CD4-positive, alpha-beta T cell treated with Interleukin-21 for 1 hour (primary cell): ENCODE data around the gene MICALL2.

ENCODE experiments used
- DNase-seq: peaks from one replicate; pipeline ENCODE4 v3.0.0-alpha.2; 2020

MICALL2 gene

DNA sequence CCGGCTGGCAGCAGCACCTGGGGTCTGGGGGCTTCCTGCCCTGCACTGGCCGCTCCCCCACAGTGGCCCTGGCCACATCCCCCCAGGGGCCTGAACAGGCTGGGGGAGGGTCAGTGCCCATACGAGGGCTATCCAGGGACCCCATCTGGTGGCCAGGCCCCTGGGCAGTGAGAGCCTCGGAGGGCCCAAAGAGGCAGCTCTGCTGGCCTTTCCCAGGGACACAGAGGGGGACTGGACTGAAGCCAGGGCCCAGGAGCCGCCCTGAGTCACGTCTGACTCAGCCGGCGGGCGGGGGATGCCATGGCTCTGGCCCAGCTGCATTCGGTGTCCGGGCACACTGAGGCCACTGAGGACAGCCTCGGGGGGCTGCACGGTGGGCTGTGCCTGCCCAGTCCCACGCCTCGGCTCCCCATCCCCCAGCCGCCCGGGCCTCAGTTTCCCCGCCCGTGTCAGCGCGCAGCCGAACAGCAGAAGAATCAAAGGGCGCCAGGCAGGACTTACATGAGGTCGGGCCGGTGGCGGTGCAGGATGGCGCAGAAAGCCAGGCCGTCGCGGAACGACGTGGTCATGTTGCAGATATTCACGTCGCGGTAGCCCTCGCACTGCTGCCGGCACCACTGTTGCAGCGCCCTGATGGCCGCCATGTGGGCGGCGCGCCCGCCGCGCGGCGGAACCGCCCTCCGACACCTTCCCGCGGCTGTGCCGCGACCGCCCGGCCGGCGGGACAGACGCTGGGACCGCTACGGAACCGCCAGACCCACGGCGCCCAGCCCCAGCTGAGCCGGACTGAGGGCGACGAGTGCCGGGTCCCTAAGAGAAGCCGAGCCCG is at the start of gene MICALL2:
MICALL2 (minus strand) TSS at position 788 of the 829 bp plus-strand sequence; CDS start at position 644, 144 bp downstream.
- DNase-seq, result no peak

DNA sequence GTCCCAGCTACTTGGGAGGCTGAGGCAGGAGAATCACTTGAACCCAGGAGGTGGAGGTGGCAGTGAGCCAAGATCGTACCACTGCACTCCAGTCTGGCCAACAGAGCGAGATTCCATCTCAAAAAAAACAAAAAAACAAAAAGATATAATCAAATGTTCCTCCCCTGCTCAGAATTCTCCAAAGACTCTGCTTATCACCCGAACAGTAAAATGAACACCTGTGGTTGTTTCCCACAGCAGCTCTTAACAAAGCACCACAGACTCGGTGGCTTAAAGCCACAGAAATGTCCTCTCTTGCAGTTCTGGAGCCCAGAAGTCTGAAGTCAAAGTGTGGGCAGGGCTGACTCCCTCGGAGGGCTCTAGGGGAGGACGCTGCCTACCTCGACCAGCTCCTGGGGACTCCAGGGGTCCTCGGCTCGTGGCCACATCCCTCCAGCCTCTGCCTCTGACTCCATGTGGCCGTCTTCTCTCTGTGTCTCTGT is 49.0 kb upstream of the MICALL2 start:
- no peak for DNase-seq

DNA sequence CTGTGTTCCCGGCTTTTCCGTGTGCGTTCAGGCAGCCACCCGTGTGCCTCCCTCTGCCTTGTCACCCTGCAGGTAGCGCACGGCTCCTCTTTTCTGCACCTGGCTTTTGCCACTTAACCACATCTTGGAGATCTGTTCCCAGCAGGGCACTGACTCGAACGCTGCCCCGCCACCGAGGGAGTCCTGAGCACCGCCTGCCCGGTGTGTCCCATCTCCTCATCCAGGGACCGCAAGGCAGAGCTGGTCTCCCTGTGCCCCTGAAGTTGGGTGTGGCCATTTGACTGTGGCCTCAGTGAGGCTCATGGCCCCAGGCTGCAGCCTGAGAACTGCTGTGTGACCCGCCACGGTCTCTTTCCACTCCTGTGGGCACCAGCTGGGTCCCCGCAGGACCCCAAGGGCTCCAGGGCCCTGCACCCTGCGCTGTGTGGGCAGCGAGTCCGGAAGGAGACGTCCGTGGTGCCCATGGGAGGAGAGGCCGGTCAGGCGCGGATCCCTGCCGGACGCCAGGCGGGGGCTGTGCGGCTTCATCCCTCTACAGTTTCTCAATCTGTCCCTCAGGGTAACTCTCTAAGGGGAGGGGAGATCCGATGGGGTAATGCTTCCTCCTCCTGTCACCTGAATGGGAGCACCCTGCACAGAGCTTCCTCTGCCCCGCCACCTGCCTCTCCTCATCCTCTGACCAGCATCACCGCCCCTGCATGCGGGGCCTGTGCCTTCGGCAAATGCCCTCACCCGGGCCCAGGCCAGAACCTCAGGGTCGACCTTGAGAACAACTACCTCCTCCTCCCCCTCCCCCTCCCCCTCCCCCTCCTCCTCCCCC is 46.7 kb upstream of the MICALL2 start:
- DNase-seq, result no peak

DNA sequence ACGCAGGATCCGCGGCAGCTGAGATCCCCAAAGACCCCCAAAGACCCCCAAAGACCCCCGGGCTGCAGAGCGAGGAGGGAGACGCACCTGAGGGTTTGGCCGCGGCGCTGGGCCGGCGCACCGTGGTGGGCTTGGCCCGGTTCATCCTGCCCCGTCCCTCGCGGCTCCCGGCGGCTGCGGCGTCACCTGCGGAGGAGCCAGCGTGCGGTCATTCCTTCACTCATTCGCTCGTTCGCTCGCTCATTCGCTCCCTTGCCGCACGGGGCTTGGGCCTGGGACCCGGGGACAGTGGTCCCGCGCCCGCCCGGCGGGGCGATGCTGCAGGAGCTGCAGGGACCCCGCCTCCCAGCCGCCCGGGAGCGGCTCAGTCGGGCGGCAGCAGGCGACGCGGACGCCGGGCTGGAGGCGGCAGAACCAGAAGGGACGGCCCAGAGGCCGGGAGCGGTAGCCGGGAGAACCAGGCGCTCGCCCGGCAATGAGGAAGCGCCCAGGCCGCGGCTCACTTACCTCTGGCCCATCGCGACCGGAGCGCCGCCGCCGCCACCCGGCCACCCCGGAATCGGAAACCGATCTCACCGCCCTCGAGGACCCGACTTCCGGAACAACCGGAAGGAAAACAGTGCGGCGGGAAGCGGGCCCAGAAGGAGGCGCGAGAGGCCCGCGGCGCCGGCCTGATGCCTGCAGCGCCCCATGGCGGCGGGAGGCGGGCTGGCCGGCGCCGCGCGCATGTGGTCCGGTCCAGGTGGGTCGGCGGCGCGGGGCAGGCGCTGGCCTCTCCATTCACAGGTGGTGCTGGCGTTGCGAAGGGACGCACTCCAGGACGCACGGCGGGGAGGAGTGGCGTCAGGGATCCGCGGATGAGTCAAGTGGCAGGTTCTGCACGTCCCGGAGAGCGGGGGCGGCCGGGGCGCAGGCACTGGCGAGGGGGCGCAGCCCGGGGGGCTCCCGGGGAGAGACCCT is 44.8 kb upstream of the MICALL2 start, which contains the start of gene INTS1:
INTS1 (minus strand) TSS at position 574 of the 960 bp plus-strand sequence; CDS start at position 145, 429 bp downstream.
- peak; percentile 91 for DNase-seq

DNA sequence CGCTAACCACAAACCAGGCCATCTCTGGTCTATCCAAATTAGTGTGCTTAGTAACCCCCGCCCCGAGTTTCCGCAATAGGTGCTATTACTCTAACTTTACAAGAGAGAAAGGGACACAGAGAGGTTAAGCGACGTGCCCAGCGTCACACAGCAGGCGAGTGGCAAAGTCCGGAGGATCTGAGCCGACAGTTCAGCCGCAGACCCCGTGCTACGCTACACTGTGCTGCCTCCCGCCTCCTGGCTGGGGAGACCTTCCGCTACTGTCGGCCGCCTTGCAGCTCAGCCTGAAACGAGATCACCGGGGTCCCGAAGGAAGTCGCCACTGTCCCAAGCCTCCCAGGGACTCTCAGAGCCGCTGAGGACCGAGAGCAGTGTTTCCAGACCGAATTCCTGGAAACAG is 44.1 kb upstream of the MICALL2 start:
- no peak for DNase-seq

DNA sequence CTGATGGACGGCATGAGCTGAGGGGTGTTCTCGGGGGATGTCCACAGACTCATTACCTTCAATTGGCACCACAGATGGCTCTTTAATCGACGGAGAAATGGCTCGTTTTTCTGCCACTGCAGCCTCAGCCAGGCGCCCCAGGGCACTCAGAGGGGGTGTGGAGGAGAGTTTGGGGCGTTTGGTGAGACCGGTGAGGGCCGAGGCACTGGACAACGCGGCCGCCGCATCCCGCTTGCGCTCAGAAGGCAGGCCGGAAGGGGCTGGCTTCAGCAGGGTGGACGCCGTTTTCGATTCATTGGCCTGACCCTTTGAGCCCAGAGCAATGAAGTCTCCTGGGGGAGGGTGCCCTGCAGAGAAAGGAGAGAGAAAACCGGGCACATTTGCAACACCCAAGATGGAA is 43.6 kb upstream of the MICALL2 start:
- no peak for DNase-seq

DNA sequence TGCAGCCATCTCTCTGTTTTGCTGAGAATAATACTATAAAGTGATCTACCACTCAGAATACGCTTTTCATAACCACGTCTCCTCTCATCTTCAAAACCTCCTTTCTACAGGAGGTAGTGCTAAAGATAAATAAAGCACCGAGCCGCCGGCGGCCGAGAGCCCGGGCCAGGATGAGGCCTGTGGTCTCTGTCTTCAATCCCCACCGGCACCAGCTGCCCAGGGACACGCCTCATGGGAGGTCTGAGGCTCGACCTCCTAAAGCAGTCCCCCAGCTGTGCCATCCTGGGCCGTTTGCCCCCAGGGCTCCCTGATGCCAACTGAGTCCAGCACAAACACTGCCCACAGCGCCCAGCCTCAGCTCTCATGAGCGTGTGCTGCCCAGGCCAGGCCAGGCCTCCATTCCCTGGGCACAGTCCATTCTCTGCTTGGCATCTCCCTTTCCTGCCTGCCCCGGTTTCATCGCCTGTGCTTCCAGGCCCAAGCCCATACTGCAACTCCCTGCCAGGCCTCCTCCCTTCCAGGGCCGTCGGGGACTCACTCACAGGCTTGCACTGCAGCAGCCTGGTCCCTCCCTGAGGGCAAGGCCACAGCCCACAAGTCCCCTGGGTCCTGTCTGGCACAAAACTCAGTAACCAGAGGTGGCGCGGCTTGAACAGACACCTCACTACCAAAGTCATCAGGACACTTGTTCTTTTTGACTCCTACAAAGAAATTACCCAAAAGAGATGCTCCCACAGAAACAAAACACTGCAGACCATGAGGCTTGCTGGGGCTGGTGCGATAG is 42.4 kb upstream of the MICALL2 start:
- DNase-seq, result no peak

DNA sequence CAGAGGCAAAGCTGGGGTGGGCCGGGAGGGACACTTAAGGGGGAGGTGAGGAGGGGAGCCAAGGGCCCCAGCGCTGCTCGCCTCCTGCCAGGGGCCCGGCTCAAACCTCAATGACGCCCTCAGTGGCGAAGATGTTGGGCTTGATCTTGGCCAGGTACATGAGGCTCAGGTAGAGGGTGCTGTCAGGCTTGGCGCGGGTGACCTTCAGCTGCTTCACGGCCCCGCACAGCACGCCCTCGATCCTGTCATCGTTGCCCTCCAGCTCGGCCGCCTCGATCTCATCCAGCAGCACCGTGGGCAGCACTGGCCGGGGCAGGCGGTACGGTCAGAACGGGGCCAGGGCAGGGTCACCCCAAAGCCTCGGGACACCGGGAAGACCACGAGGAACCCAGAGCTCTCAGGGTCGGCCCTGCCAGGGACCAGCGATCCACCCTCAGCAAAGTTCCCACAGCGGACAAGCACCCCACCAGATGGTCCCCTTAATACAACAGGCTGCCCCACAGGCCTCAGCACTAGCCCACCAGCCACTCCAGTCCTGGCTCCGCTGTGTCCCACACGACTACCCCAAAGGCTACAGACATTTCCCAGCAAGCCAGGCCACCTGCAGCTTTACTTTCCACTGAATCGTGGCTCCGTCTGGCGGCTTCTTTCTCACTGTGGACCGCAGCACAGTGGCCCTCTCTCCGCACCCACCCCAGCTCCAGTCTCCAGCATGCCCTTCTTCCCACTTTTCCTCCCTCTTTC is 41.0 kb upstream of the MICALL2 start:
- DNase-seq, result no peak

DNA sequence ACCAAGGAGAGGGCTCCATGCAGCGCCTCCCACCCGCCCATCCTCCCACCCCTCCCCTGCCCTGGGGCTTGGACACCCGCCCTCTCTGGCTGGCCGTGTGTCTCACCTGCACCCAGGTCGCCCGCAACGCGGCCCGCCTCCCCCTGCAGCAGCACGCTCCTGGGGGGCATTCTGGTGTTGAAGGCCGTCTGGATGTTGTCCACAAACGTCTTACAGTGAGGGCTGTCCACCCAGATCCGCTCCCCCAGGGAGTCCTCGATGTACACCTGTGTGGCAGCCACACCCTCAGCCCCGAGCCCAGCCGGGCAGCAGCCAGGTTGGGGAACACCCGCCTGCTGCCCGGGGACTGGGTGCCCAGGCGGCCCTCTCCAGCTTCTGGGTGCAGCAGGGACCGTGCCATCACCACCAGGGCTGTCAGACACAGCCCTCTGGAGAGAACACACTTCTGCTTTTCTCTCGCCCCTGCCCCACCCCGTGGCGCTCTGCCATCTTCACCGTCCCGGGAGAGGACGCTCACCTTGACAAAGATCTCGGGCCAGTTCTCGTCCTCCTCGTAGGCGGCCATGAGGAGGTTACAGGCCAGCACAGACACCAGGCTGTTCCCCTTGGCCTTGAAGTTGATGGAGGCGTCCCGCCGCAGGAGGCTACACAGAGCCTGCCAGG is 40.2 kb upstream of the MICALL2 start:
- DNase-seq, result no peak

DNA sequence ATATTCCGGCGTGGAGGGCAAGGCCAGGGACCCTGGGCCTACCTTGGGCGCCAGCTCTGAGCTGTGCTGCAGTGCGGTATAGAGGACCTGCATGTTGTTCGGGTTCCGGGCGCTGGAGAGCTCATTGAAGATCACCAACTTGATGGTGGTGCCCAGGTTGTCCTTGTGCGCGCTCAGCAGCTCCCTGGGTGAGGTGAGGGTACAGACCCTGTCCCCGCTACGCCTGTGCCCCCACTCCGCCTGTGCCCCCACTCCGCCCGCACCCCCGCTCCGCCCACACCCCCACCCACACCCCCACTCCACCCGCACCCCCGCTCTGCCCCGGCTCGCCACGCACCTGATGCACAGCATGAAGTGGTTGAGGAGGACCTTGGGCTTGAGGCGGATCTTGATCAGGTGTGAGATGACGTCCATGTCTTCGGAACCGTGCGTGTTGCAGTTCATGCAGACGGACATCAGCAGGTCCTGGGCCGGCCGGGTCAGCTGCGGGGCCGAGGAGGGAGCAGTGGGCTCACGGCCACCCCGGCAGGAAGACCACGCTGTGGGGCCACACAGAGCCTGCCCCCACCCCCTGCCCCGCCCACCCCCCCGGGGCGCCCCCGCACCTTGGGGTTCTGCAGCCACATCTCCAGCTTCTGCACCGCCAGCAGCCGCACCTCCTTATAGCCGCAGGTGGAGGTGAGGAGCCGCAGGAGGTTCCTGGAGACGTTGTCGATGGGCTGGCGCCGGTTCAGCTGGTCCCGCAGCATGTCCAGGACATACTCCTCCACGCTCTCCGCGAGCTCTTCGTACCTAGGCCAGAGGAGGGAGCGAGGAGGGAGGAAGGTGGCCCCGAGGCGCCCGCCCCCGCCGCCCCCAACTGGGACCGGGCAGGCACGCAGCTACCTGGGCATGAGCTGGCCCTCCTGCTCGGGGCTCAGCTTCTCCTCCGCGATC is 39.4 kb upstream of the MICALL2 start:
- no peak for DNase-seq

DNA sequence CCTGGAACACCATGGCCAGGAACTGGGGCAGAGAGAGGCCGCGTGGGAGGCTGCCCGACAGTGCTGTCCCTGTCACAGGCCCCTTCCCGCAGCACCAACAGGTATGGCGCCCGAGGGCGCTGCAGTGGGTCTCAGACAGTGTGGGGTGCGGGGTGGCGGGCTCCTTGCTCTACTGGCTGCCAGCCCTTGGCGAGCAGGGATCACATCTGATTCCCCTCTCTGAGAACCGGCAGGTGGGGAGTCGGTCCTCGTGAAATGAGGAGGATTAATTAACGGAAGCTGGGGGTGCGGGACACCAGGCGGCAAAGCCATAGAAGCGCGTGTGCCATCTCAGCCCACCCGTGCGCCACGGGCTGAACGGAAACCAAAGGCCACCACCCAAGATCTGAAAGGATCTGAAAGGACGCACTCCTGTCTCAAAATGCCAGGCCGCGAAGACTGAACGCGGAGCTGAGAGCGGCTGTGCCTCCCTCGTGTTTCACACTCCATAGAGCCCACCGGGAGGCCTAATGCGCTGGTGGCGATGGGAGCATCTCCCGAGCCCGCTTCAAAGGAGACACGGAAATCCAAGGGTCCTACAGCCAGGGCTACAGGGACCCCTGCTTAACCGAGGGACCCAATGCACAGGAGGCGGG is 38.1 kb upstream of the MICALL2 start:
- DNase-seq, result no peak

DNA sequence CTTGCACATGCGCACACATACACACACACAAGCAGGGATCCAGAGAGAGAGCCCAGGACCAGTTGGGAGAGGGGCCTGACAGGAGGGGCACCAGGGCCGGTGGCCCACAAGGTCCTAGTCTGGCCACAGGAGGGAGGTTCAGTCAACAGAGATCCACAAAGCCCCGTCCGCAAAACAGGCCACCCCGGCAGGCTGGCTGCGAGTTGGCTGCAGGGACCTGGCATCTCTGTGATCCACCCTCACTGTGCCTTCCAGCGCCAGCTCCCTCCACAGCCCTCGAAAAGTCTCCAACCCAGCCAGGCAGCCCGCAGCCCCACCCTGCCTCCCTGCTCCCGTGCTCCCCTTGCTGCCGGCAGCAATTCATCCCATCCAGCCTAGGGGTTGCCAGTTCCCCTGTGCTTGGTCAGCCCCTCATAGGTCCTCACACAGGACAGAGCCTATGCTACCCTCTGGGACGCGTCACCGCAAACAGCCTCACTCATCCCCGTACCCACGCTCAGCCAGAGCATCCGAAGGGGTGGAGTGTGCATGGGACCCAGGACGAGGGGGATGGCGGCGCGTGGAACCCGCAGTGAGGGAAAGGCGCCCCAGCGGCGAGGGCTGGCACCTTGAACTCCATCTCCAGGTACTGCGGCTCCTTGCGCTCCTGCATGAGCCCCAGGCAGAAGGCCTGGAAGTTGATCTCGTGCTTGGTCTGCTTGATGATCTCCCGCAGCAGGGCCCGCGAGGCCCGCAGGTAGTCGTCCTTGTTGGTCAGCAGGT is 37.4 kb upstream of the MICALL2 start:
- no peak for DNase-seq

DNA sequence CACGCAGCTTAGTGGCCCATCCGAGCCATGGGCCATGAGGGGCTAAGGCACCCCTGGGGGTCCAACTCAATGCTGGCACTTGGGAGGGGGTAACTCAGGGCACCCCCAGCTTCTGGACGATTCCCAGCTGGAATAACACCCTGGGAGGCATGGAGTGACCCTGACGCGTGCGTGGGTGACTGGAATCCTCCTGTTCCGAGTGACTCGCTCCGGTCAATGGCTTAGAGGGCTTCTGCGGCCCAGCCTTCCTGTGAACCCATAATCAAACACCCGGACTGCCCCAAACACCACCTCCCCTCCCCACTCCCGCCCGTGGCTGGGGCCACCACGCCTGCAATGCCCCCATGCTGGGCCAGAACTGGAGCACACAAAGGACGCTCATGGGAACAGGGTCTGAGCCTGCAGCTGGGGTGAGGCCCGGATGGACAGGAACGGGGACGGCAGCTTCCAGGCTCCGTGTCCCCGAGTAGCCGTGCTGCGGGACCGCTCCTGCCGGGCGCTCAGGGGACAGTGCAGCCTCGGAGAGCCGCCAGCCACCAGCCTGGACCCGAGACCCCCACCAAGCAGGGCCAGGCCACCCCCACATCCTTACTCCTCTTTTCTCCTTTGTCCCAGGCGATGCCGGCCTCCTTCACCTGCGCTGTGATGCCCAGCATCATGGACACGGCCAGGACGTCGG is 36.4 kb upstream of the MICALL2 start:
- no peak for DNase-seq

DNA sequence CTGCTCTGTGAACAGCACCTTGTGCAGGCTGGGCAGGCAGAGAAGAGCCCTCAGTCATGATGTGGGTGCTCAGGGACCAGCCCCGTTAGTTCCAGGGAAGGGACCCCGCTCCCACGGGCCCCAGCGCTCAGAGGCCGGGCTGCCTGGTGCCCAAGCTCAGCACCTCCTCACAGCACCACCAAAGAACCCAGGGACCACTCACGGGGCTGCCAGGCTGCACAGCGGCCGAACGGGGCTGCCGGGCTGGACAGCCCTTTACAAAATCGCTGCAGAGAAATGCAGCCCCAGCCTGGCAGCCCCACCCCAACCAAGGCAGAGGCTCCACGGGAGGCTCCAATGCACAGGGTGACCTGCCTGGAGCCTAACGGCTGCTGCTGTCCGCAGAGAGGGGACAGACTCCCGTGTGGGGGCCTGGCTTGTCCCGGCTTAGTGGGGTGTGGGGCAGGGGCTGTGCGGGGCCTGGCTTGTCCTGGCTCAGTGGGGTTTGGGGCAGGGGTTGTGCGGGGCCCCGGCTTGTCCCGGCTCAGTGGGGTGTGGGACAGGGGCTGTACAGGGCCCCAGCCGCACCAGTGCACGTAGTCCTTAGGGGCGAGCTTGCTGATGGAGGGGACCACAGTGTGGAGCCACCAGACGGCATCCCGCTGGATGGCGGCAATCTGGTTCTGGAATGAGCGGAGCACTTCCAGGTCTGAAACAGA is 35.7 kb upstream of the MICALL2 start:
- DNase-seq, result no peak

DNA sequence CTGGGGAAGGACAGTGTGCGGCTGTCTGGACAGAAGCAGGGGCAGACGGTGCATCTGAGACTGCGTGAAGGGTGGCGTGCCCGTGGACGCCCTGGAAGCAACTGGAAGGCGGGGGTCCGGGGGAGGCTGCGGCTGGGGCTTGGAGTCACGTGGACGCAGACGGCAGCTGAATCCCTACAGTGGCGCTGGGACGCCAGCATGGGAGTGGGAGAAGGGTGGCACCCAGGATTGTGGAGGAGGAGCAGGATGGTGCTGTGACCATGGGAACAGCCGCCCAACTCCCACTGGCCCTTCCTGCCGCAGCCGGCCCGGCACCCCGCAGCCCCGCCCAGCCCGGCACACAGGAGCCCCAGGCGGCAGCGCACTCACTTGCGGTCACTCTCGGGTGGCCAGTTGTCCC is 35.2 kb upstream of the MICALL2 start:
- no peak for DNase-seq

DNA sequence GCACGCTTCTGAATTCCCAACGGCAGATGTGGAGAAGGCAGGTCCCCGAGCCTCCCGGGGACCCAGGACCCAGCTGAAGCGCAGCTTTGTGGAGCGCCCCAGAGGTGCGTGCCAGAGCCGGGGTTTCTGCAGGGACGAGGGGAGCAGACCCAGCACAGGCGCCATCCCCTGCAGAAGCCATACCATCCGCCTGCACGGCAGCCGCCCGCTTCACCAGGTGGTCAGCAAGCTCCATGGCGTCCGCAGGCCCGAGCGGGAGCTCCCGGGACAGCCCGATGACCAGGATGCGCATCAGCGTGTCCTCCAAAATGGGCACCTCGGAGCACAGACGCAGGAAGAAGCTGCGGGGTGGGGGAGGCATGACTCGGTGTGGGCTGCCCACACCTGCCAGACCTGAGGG is 34.3 kb upstream of the MICALL2 start:
- no peak for DNase-seq

DNA sequence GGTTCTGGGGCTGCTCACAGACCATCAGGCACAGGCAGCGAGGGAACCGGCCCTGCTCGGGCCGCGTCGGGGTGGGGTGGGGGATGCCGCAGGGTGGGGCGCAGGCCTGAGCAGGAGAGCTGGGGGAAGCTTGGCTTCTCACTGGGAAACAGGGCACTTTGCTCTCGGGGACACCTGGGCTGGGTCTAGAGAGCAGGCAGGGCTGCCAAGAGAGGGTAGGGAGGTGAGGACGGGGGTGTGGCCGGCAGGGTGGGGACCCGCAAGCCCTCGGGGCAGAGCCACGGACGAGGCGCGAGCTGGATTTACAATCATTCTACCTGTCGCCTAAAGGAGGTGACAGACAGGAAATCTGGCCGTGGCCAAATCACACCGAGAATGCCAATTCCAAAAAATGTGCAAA is 33.9 kb upstream of the MICALL2 start:
- DNase-seq, result no peak
